AG08395 (cell line): ENCODE data around the gene ABCC1.
A peak's percentile ranks its signal among the peaks of the same experiment; 100 is the strongest.
"Not testable (repeated sequence)": the region's sequence is repeated elsewhere in the genome, so short reads cannot be mapped to it uniquely, and the experiment has no call there.

Source experiments
- DNase-seq: peaks from one replicate; pipeline ENCODE4 v3.0.0; 2012; ENCODE audit warnings: mixed read lengths, low spot score

ABCC1 gene

GRCh38 chr16:15967655-15968315 lies 18.4 kb downstream of the ABCC1 start:
- DNase-seq = no peak

GRCh38 chr16:15970202-15970601 lies 20.8 kb downstream of the ABCC1 start:
- no peak for DNase-seq

GRCh38 chr16:15970743-15971439 lies 21.5 kb downstream of the ABCC1 start:
- no peak for DNase-seq

GRCh38 chr16:15971440-15971815 lies 22.0 kb downstream of the ABCC1 start:
- DNase-seq = no peak

GRCh38 chr16:15972046-15972868 lies 22.8 kb downstream of the ABCC1 start:
- DNase-seq = no peak

- no peak for DNase-seq
Observed at GRCh38 chr16:15973421-15973820, 24.0 kb downstream of the ABCC1 start.

GRCh38 chr16:15974057-15974456 lies 24.6 kb downstream of the ABCC1 start:
- DNase-seq = no peak

GRCh38 chr16:15975172-15975571 lies 25.8 kb downstream of the ABCC1 start:
- no peak for DNase-seq

GRCh38 chr16:15976225-15976812 lies 26.9 kb downstream of the ABCC1 start:
- no peak for DNase-seq

GRCh38 chr16:15976929-15977637 lies 27.7 kb downstream of the ABCC1 start:
- DNase-seq = peak; percentile 72

GRCh38 chr16:15979801-15980200 lies 30.4 kb downstream of the ABCC1 start:
- no peak for DNase-seq

- DNase-seq = no peak
Observed at GRCh38 chr16:15980329-15980728, 30.9 kb downstream of the ABCC1 start.

- no peak for DNase-seq
Observed at GRCh38 chr16:15981382-15981781, 32.0 kb downstream of the ABCC1 start.

GRCh38 chr16:15982194-15982915 lies 32.9 kb downstream of the ABCC1 start:
- not testable (repeated sequence) for DNase-seq

GRCh38 chr16:15983898-15984297 lies 34.5 kb downstream of the ABCC1 start:
- no peak for DNase-seq

- DNase-seq = no peak
Observed at GRCh38 chr16:15985144-15985543, 35.7 kb downstream of the ABCC1 start.

GRCh38 chr16:15986261-15986660 lies 36.8 kb downstream of the ABCC1 start:
- DNase-seq = no peak

- DNase-seq = no peak
Observed at GRCh38 chr16:15988268-15989013, 39.0 kb downstream of the ABCC1 start.

GRCh38 chr16:15990902-15991301 lies 41.5 kb downstream of the ABCC1 start:
- no peak for DNase-seq

GRCh38 chr16:15993128-15993527 lies 43.7 kb downstream of the ABCC1 start:
- DNase-seq = no peak

GRCh38 chr16:15993541-15993940 lies 44.1 kb downstream of the ABCC1 start:
- DNase-seq = no peak
